Inflammatory macrophage (primary cell): Measurements from ENCODE around the gene OR51M1.
"Not testable (repeated sequence)": the region's sequence is repeated elsewhere in the genome, so short reads cannot be mapped to it uniquely, and the experiment has no call there.

Experiments used
- DNase-seq, 2 donors: peaks; one replicate each; pipeline ENCODE4 v3.0.0-alpha.2; 2020 to 2022
- total RNA-seq, 18 experiments: gene quantifications; one replicate each; lab custom pipeline; 2026; ENCODE audit warnings: mixed read lengths in 6 of 18, inconsistent platforms in 2 of 18; lab: John Stamatoyannopoulos, UW

The OR51M1 gene, protein sequence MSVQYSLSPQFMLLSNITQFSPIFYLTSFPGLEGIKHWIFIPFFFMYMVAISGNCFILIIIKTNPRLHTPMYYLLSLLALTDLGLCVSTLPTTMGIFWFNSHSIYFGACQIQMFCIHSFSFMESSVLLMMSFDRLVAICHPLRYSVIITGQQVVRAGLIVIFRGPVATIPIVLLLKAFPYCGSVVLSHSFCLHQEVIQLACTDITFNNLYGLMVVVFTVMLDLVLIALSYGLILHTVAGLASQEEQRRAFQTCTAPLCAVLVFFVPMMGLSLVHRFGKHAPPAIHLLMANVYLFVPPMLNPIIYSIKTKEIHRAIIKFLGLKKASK
- total RNA-seq: 0 to 0.13 (median 0) reads per million in 18 experiments

DNA sequence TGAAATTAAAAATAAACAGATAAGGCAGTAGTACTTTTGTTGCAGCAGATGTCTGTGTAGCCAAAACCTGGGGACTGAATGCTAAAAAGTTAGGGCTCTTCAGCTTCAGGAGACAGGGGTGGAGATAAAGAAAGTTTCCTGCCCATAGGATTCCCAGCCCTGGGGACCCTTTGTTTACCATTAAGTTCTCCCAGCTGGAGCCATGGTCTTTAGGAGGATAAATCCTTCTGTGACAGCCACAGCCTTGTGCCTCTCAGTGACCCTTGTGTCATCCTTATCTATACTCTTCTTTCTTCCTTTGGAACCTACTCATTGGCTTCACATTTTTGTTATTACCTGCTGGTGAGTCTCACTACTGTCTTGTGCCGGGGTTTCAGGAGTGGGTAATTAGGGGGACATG, at the start of gene OR51M1:
TSS of gene OR51M1 (plus strand) at position 237 of the 400 bp plus-strand sequence. CDS start 5,587 bp downstream, outside the sequence.
- DNase-seq: no peak

DNA sequence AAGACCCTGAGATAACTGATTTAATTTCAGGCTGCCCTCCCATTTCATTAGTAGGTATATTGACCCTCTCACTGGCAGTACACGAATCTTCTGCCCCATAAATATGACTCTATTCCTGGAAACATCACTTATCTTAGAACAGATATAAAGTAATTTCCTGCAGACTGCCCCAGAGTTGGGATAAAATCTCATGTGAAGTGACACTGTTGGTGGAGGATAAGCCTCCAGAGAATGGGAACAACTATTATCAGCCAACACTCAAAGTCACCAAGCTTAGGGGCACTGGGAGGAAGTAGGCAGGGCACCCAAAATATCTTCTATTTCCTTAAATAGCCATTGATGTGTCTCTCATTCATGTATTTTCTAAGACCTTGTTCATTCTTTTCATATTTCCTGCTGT, 48.4 kb upstream of the OR51M1 start:
- DNase-seq: no peak

DNA sequence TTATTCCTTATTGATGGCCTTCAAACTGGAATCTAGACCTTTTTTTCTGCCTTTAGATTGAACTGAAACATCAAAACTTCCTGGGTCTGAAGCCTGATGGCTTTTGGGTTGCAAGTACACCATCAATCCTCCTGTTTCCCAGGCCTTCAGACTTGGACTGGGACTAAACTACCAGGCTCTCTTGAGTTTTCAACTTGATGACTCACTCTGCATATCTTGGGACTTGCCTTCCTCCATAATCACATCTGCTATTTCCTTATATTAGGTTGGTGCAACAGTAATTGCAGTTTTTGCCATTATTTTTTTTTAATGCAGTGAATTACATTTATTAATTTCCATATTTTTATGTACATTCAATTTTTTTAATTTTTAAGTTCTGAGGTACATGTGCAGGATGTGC, 47.3 kb upstream of the OR51M1 start:
- DNase-seq: no peak

DNA sequence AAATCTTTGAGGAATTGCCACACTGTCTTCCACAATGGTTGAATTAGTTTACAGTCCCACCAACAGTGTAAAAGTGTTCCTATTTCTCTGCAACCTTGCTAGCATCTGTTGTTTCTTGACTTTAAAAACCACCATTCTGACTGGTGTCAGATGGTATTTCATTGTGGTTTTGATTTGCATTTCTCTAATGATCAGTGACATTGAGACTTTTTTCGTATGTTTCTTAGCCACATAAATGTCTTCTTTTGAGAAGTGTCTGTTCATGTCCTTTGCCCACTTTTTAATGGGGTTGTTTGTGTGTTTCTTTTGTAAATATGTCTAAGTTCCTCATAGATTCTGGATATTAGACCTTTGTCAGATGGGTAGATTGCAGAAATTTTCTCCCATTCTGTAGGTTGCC, 46.4 kb upstream of the OR51M1 start:
- DNase-seq: not testable (repeated sequence)

DNA sequence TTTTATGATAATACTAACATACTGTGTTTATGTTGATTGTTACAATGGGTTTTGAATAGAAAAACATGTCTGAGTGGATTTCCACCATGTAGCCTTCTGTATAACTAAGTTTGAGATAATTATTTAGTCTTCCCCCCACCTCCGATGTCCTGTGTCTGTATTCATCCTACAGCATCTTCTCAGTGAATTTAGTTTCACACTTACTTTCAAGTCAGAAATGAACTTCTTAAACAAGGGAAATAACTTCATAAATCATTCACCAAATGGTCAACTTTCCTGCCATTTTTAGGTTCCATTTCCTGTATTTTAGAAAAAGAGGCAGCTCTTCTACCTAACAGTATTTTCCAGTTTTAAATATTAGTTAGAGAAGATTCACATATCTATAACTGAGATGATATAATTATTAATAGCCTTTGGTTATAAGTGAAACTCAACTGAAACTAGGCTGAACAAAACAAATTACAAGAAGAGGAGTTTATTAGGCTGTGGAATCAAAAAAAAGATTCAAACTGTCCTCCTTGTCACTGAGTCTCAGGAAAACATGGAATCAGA, 43.8 kb upstream of the OR51M1 start:
- no peak for DNase-seq

DNA sequence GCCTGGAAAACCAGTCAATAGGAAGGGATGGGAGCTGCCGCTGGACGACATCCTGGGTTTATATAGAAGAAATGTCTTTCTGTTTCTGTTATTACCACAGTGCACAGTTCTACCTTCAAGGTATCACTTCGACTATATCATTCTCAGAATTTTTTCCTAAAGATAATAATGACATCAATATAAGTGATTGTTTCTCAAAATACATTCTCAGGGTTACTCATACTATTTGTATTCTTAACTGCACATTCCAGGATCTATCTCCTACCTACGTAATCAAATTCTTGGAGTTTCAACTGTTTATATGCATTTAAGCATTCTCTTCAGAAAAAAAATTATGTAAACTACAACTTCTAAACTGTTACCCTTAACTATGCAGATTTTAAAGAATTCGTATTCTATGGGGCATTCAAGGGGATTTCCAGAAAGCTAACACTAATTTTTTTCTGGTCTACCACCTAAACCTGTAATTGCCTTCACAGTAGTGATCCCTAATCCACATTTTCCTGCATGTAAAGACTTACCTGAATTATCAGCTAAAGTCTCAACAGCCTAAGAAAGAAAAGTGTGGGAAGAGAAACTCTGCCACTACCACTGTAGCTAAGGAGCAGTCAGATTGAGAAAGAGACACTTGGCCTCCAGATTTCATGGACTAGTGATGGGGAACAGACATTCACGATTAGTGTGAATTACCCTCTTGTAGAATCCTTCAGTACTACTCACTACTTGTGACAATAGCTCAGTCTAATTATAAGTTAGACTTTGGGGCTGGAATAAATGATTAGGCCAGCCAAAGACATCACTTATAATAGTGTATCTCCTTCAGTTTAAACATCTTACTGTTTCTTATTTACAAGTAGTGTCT, 39.9 kb upstream of the OR51M1 start, which contains the start of gene OR51B5:
TSS of gene OR51B5 (minus strand) at position 51 of the 862 bp plus-strand sequence. CDS start at position 51, 0 bp downstream.
- DNase-seq: no peak

DNA sequence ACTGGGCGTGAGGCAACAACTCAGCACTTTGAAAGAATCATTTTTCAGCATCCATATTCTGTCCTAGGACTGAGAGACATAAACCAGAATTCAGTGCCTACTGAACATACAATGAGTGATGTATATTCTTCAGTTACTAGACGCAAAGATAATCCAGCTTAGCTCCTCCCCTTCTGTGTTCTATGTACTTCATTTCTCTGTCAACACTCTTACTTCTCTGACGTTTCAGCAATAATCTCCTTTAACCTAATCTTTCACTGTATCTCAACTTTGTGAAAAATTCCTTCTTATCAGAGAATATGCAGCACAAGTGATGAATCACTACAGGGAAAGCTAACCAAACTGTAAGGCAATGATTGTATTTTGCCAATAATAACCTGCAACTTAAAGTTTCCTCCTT, 37.8 kb upstream of the OR51M1 start:
- no peak for DNase-seq

DNA sequence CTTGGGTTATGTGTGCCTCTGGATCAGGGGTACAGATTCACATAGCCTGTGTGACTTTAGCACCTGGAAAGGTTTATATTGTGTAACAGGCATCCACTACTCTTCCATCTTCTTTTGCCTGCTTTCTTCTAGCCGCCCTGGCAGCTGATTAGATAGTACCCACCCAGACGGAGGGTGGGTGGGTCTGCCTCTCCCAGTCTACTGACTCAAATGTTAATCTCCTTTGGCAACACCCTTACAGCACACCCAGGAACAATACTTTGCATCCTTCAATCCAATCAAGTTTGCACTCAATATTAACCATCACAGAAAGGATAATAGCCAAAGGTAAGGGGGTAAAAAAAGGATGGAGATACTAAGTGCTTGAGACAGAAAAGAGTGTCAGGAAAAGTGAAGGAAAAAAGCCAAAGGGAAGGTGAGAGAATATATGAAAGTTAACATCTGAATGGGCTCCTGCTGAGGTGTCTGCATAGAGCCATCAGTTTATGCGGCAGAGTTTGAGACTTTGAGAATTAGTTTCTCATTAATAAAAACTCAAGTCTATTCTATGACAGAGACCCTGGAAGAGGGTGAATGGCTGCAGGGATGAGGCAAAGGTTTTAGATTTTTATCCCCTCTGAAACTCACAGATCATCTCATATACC, 34.9 kb upstream of the OR51M1 start:
- no peak for DNase-seq

DNA sequence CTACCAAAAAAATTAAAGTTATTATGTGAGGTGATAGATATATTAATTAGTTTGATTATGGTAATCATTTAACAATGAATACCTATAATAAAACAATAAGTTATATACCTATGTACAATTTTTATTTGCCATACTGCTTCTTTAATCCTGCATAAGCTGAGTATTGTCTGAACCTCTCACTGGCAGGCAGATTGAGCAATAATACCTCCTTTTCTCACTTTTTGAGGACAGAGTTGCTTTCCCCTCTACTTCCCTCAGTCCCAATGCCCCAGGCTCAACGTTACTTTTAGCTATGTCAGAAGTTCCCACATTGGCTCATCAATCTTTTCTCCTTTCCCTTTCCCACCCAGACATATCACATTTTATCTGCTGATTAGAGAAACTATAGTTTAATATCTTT, 34.1 kb upstream of the OR51M1 start:
- DNase-seq: no peak

DNA sequence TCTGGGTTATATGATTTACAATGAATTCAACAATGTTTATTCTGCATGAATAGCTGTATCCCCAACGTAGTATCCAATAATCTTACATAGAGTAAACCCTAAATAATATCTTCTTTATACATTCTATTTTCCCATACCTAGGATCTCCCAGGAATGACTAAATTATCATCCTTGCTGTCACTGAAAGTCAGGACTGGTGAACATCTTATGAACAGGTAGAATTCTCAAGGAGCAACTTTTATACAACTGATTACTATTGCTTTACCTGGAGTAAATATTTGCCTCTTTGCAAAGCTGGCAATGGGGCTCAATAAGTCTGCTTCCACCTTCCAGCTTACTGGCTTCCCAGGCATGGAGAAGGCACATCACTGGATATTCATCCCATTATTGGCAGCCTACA, 32.4 kb upstream of the OR51M1 start, which contains the start of gene OR51B6:
TSS of gene OR51B6 (plus strand) at position 301 of the 400 bp plus-strand sequence. CDS start at position 301, 0 bp downstream.
- DNase-seq: no peak

DNA sequence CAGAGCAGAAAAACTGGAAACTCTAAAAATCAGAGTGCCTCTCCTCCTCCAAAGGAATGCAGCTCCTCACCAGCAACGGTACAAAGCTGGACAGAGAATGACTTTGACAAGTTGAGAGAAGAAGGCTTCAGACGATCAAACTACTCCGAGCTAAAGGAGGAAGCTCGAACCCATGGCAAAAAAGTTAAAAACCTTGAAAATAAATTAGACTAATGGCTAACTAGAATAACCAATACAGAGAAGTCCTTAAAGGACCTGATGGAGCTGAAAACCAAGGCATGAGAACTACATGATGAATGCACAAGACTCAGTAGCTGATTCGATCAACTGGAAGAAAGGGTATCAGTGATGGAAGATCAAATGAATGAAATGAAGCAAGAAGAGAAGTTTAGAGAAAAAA, 27.6 kb upstream of the OR51M1 start:
- DNase-seq: not testable (repeated sequence)

DNA sequence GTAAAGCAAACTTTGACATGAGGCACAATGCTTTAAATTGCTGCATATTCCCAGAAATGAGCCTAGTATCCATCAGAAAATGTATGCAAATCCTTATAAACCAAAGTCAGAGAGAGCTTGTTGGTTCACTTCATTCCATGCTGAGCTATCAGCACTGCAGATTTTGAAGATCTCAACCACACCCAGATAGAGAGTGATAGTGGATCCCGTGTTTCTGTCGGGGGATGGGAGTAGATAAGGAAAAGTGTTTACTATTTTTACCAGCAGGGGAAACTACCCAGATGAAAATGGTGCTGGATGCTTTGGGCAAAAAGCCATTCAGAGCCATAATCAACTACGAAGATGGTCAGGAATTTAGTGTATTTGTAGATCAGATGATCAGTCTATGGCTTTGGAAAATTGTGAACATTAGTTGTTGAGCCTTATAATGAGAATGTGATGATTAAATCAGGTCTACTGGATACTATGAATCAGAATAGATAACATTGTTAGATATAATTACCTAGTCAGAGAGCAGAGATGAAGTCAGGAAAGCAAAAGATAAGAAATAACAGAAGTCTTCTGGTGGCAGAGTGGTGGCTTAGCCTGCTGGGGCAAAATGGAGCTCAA, 21.5 kb upstream of the OR51M1 start:
- DNase-seq: no peak

DNA sequence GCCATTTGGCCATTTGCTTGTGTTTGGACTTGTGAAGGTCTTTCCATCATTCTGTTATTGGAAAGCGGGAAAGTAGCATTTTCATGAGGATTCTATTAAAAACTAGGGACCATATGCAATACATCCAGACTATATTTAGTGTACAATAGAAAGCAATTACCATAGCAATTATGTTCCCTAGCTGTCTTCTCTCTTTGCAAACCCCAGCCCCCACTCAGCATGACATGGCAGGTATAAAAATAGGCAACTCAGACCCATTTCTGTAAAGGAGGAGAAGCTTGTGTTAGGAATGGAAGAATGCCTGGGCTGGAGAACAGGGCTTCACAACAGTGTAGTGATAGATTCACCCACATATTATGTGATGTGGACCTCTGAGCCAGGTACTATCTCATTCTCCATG, 19.9 kb upstream of the OR51M1 start:
- DNase-seq: no peak

DNA sequence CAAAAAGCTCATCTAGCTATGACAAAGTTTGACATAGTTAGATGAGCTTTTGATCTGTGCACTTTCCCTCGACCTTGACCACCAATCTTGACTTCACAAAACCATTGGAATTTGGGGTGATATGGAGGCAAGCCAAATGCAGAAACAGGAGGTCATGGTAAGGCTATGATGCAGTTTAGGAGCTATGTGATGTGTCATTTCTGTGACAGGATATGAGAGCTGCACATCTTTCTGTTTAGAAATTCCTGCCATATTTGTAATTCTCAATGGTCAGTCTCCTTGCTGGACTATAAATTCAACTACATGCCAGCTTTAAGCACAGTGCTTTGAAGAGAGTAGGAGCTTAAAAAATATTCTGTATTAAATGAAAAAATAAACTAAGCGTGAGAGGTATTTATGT, 19.4 kb upstream of the OR51M1 start:
- no peak for DNase-seq

DNA sequence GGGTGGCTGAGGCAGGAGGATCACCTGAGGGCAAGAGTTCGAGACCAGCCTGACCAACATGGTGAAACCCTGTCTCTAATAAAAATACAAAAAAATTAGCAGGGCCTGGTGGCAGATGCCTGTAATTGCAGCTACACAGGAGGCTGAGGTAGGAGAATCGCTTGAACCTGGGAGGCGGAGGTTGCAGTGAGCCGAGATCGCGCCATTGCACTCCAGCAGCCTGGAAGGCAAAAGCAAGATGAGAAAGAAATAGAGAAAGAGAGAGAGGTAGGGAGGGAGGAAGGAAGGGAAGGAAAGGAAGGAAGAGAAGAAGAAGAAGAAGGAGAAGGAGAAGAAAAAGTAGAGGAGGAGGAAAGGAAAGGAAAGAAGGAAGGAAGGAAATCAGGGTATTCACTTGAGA, 17.2 kb upstream of the OR51M1 start:
- not testable (repeated sequence) for DNase-seq

DNA sequence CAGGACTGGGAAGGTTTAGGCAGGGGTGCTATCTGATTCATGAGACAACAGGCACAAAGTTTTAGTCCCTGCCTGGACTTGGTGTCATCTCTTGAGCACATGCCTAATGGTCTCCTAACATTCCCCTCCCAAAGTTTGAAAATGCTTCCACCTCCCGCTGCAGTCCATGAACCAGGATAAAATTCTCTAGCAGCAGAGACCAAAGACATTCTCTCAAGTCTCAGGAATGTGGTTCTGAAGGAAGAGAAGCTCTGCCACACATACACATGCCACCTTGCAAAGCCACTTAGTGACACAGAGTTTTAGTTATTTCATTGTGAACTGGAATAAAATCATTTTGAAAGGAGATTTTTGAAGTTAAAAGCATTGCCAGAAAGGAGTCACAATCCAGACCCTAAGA, 16.8 kb upstream of the OR51M1 start:
- no peak for DNase-seq

DNA sequence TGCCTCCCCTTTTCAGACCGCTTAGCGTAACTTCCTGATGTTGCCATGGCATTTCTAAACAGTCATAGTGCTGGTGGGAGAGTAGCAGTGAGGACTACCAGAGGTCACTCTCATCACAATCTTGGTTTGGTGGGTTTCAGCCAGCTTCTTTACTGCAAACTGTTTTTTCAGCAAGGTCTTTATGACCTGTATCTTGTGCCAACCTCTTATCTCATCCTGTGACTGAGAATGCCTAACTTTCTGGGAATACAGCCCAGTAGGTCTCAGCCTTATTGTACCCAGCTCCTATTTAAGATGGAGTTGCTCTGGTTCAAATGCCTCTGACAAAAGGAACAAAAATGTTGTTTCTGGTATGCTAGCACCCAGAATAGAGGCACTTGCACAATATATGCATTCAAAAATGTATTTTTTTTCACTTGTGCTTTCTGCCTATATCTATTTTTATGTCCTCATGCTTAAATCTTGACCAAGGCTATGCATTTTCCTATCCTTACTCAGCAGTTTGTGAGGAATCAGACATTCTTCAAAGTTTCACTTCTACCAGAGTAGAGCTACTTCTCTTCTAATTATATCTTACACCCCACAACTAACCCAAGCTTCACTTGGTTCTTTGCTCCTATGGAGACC, 16.1 kb upstream of the OR51M1 start:
- DNase-seq: no peak

DNA sequence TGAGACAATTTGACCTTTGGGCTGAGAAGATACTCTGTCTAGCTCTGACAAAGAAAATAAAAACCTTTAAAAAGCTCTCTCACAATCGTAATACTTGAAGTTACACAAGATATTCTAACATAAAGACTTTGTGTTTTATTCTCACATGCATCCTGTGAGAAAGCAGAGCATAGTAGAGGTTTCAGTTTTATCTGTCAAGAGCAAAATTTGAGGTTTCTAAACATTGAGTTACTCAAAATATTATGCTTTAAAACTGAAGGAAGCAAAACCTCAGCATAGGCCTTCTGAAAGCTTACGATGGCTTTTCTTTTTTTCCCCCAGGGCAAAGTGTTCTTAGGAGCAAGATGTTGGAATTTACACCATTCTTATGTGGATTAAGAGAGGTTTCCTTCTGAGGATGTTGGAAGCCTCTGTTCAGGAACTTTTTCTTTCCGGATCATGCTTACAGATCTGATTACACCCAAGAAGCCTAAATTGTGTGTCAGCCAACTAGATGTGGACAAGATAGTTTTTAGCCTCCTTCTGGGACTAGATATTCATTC, 15.0 kb upstream of the OR51M1 start:
- no peak for DNase-seq

DNA sequence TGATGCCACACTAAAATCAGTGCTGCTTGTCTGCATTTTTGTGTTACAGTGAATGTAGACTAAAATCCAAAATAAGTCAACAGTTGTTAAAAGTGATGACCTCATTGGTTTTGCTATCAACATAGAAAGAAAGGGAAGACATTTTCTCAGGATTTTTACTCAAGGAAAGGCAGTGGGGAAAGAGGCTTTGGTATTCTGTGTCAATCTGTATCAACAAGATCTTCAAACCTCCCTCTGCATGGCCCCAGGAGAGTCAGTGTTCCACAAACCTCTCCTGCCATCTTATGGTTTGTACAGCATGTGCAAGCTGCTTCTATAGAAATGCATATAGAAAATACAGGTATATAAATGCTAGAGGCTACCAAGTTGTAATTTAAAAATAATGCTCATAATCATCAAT, 13.8 kb upstream of the OR51M1 start:
- no peak for DNase-seq

DNA sequence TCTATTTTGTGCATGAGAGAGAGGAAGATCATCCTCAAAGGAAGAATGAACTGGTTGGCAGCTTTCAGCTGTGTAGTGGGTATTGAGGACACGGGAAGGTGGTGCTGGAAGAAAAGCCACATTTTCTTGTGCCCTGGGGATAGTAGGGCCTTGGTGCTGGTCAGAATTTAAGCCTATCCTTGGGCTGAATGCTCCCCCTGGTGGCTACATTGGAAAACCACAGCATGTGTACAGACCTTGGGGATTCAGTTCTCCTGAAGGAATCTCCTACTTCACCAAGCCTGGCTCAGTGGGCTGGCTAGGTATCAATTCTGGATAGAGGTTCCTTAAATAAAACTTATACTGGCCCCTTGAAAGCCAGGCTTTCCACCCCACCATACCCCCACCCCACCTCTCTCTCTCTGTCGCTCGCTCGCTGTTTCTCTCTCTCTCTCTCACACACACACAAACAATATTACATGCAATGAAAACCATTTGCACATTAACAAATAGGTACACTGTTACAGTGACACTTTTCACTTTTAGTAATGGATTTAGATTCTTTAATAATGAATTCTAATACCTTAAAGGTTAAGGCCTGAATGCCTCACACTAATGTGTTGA, 2.8 kb upstream of the OR51M1 start:
- peak; percentile 49 to 66 for DNase-seq

DNA sequence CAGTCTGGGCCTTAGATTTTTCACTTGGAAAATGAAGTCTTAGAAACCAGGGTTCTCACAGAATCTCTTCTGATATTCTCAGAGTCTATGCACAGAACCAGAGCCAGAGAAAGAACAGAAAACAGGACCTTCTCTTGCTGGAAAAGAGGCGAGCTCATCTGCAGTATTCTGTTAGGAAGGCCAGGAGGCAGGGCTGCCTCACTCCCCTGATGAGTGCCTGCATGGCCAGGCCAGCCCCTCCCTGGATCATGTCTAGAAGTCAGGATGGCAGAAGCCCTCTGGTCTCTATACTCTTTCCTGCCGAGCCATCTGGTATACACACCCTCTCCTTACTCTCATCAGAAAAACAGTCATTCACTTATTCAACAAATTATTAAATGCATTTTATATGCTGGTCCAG, 723 bp downstream of the OR51M1 start:
- no peak for DNase-seq
